Measurements from ENCODE around the gene HAPSTR1.

GRCh38 chr16:9055115-9055514, 36.3 kb upstream of the HAPSTR1 start:
- TF ChIP-seq CTCF (conservative IDR thresholded peaks at IDR 0.05 in 1 of 2, IDR thresholded peaks at IDR 0.05 in 1 of 2; ENCODE audit: extremely low read depth in 1 of 2, insufficient read depth in 1 of 2, low read depth in 1 of 2, low read length in 2 of 2) (no peak), EZH2 (IDR thresholded peaks at IDR 0.05; ENCODE audit: borderline replicate concordance, low read length) (no peak)

Data from mammary epithelial cell (primary cell).